Neural progenitor cell (in vitro differentiated cells): ENCODE data around the gene SBF2. TPM values are rescaled to one million over a fixed set of nuclear protein-coding genes. Genes with fewer than 3 reads are reported as not detected.

Source experiments
- DNase-seq: peaks from one replicate; pipeline ENCODE4 v3.0.0-alpha.2; 2016; ENCODE audit warnings: low spot score
- H2AFZ ChIP-seq: fragments of 200-600 bp; sonication (generic); replicated peaks from 2 replicates; pipeline ENCODE4 v1.6.1; 2016; ENCODE audit warnings: antibody characterized with exemption
- H3F3A ChIP-seq: fragments of 200-600 bp; sonication (generic); 2 replicates; pipeline ENCODE4 v1.6.1; 2016; ENCODE audit warnings: antibody characterized with exemption, low read depth
- H3K27ac ChIP-seq: fragments of 200-600 bp; sonication (generic); 2 replicates; pipeline ENCODE4 v1.5.1; 2016; ENCODE audit warnings: mild to moderate bottlenecking
- H3K27me3 ChIP-seq: fragments of 200-600 bp; sonication (generic); 2 replicates; pipeline ENCODE4 v1.6.1; 2016; ENCODE audit warnings: mild to moderate bottlenecking, moderate library complexity
- H3K36me3 ChIP-seq: fragments of 200-600 bp; sonication (generic); 2 replicates; pipeline ENCODE4 v1.5.1; 2016
- H3K4me1 ChIP-seq: fragments of 200-600 bp; sonication (generic); 2 replicates; pipeline ENCODE4 v1.6.1; 2016; ENCODE audit warnings: mixed run types
- H3K4me2 ChIP-seq: fragments of 200-600 bp; sonication (generic); 2 replicates; pipeline ENCODE4 v1.6.1; 2016
- H3K4me3 ChIP-seq: fragments of 200-600 bp; sonication (generic); 2 replicates; pipeline ENCODE4 v1.5.1; 2016
- H3K79me2 ChIP-seq: fragments of 200-600 bp; sonication (generic); 2 replicates; pipeline ENCODE4 v1.6.1; 2016; ENCODE audit warnings: low read depth
- H3K9ac ChIP-seq: fragments of 200-600 bp; sonication (generic); 2 replicates; pipeline ENCODE4 v1.6.1; 2016
- H3K9me3 ChIP-seq: fragments of 200-600 bp; sonication (generic); 2 replicates; pipeline ENCODE4 v1.5.1; 2016; ENCODE audit warnings: low read depth
- H4K20me1 ChIP-seq: fragments of 200-600 bp; sonication (generic); 2 replicates; pipeline ENCODE4 v1.6.1; 2016; ENCODE audit warnings: low read depth
- H3K27ac Mint-ChIP-seq: 3 replicates; pipeline ENCODE4 v1.8.0; 2021; ENCODE audit warnings: mixed read lengths
- H3K27me3 Mint-ChIP-seq: 2 replicates; pipeline ENCODE4 v1.8.0; 2022; ENCODE audit warnings: low read depth, mild to moderate bottlenecking, inconsistent platforms, moderate library complexity, mixed read lengths; ENCODE audit not compliant: insufficient read depth
- H3K36me3 Mint-ChIP-seq: 3 replicates; pipeline ENCODE4 v1.8.0; 2021; ENCODE audit warnings: mixed read lengths
- H3K4me1 Mint-ChIP-seq: 3 replicates; pipeline ENCODE4 v1.8.0; 2021; ENCODE audit warnings: mixed read lengths
- H3K4me3 Mint-ChIP-seq: 3 replicates; pipeline ENCODE4 v1.8.0; 2021; ENCODE audit warnings: mild to moderate bottlenecking, moderate library complexity, mixed read lengths
- H3K9me3 Mint-ChIP-seq: 3 replicates; pipeline ENCODE4 v1.8.0; 2020; ENCODE audit warnings: mixed read lengths
- CTCF ChIP-seq: fragments of 200-600 bp; sonication (generic); IDR thresholded peaks from 2 replicates; pipeline ENCODE4 v1.5.1; 2017; ENCODE audit warnings: antibody characterized with exemption, mild to moderate bottlenecking
- EZH2 ChIP-seq: fragments of 200-600 bp; sonication (generic); IDR thresholded peaks from 2 replicates; pipeline ENCODE4 v1.6.1; 2017; ENCODE audit warnings: antibody characterized with exemption, mild to moderate bottlenecking, moderate library complexity
- EZH2phosphoT487 ChIP-seq: fragments of 200-600 bp; sonication (generic); IDR thresholded peaks from 2 replicates; pipeline ENCODE4 v1.6.1; 2017; ENCODE audit warnings: antibody characterized with exemption
- total RNA-seq: library from RNA; depleted of rRNA; stranded (reverse); fragments of >200 nt; gene quantifications from 2 replicates; pipeline ENCODE4 v1.2.3, GENCODE V29; 2015; ENCODE audit warnings: low replicate concordance

Gene SBF2
- total RNA-seq, 1 donor from 2014 or later = 48.2 TPM

- Histone ChIP-seq H3K27me3 (no peaks in the 10 kb centered on the region), H2AFZ (no peak overlapping the region), H3K4me2 (no peak overlapping the region), H3K27ac (no peak overlapping the region), H3K9me3 (no peaks in the 10 kb centered on the region), H3K36me3 (no peaks in the 10 kb centered on the region), H3K79me2 (no peaks in the 10 kb centered on the region), H3K9ac (no peak overlapping the region), H3K4me1 (no peaks in the 10 kb centered on the region), H3K4me3 (no peak overlapping the region), H4K20me1 (no peaks in the 10 kb centered on the region), H3F3A (peaks cover 4% of the 10 kb centered on the region)
- Mint-ChIP-seq H3K4me1 (no peaks in the 10 kb centered on the region), H3K27me3 (no peaks in the 10 kb centered on the region), H3K36me3 (peaks cover 4% of the 10 kb centered on the region), H3K4me3 (no peak overlapping the region), H3K9me3 (no peaks in the 10 kb centered on the region), H3K27ac (no peak overlapping the region)
- DNase-seq = no peak
- TF ChIP-seq EZH2phosphoT487 (no peak), EZH2 (no peak), CTCF (no peak)
These were observed 175.2 kb downstream of the SBF2 start for GRCh38 chr11:10118865-10119264.

DNA sequence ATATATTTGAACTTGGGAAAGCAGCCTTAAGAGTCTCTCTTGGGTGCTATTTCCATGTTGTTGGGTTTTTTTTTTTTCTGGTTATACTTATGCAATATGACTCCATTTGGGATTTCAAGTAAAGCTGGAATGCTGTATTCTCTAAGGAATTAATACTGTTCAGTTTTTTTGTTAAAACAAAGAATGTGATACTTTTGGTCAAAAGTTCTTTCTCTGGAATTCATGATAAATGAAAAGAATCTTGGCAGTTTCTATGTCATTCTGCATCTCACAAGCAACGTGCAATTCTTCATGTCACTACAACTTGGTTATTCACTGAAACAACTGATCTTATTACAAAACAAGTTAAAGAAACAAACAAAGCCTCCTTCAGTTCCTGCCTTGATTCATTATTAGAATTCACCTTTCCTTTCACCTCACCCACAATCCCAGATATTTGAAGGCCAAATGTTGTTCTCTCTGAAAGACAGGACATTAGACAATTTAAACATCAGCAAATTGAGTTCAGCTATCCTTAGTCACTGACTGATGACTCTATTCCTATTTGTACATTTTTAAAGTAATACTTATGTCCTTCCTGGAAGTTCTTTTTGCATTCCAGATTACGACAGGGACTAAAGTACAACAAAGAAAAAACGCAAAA, 176.2 kb downstream of the SBF2 start:
- Histone ChIP-seq H3K27me3 (no peaks in the 10 kb centered on the region), H4K20me1 (no peaks in the 10 kb centered on the region), H3K9me3 (no peaks in the 10 kb centered on the region), H3K27ac (no peak overlapping the region), H3K9ac (no peak overlapping the region), H3K79me2 (no peaks in the 10 kb centered on the region), H3F3A (peaks cover 4% of the 10 kb centered on the region), H3K4me1 (no peaks in the 10 kb centered on the region), H3K4me2 (no peak overlapping the region), H3K36me3 (no peaks in the 10 kb centered on the region), H2AFZ (no peak overlapping the region), H3K4me3 (no peak overlapping the region)
- Mint-ChIP-seq H3K36me3 (peaks cover 4% of the 10 kb centered on the region), H3K4me3 (no peak overlapping the region), H3K27ac (no peak overlapping the region), H3K9me3 (no peaks in the 10 kb centered on the region), H3K27me3 (no peaks in the 10 kb centered on the region), H3K4me1 (no peaks in the 10 kb centered on the region)
- TF ChIP-seq CTCF (no peak), EZH2 (no peak), EZH2phosphoT487 (no peak)
- DNase-seq = no peak

DNA sequence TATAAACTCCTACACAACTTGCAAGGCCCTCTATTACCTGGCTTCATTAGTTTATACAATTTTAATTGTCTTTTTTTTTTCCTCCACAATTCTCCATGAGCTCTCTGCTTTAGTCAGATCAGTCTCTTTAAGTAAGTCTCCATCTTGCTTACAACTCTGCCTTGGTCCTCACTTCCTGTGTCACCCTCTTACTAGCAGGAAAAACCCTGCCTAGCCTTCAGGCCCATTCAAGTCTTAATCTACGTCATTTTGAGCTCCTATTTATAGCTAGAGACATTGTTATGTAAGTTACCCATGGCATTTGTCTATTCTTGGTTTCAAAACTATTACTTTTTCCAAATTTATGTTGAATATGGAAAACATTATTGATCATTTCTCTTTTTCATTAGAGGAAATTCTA, 177.4 kb downstream of the SBF2 start:
- Histone ChIP-seq H3K4me2 (no peak overlapping the region), H3K27ac (no peak overlapping the region), H3K27me3 (no peaks in the 10 kb centered on the region), H4K20me1 (no peaks in the 10 kb centered on the region), H2AFZ (no peak overlapping the region), H3F3A (no peaks in the 10 kb centered on the region), H3K36me3 (no peaks in the 10 kb centered on the region), H3K9ac (no peak overlapping the region), H3K4me1 (no peaks in the 10 kb centered on the region), H3K4me3 (no peak overlapping the region), H3K9me3 (no peaks in the 10 kb centered on the region), H3K79me2 (no peaks in the 10 kb centered on the region)
- Mint-ChIP-seq H3K27me3 (no peaks in the 10 kb centered on the region), H3K9me3 (no peaks in the 10 kb centered on the region), H3K36me3 (peaks cover 7% of the 10 kb centered on the region), H3K27ac (no peak overlapping the region), H3K4me1 (no peaks in the 10 kb centered on the region), H3K4me3 (no peak overlapping the region)
- no peak for DNase-seq
- TF ChIP-seq CTCF = no peak
- TF ChIP-seq EZH2phosphoT487 = no peak
- no peak for TF ChIP-seq EZH2
